ENCODE results near the gene UGT2B11.

GRCh38 chr4:69196209-69196965 lies 18.2 kb downstream of the UGT2B11 start:
- TF ChIP-seq POLR2A (IDR thresholded peaks at IDR 0.05; ENCODE audit: low read length), result no peak
- TF ChIP-seq GATA1 (IDR thresholded peaks at IDR 0.05; ENCODE audit: low read depth, low read length), result no peak

Data from erythroblast (primary cell).